DND-41 (cell line): ENCODE data around the gene APOA5.

Experiments
- ATAC-seq: fragments of 200-7000 bp; cut with Tn5 transposase; 3 replicates; pipeline ENCODE4 v1.9.1; 2021; ENCODE audit warnings: low read depth; ENCODE audit not compliant: insufficient read depth
- DNase-seq: peaks from one replicate; pipeline ENCODE4 v3.0.0-alpha.2; 2020
- H2AFZ ChIP-seq: 2 replicates; pipeline ENCODE4 v1.6.0; 2012; ENCODE audit warnings: low read depth, low read length
- H3K27ac ChIP-seq: 2 replicates; pipeline ENCODE4 v1.5.1; 2012; ENCODE audit warnings: low read length, inconsistent platforms
- H3K27me3 ChIP-seq: fragments of 200-600 bp; sonication (generic); 2 replicates; pipeline ENCODE4 v1.6.0; 2012; ENCODE audit warnings: low read length, mild to moderate bottlenecking, inconsistent platforms; ENCODE audit not compliant: insufficient read depth, poor library complexity
- H3K36me3 ChIP-seq: 2 replicates; pipeline ENCODE4 v1.5.1; 2012; ENCODE audit warnings: low read length, inconsistent platforms; ENCODE audit not compliant: insufficient read depth
- H3K4me1 ChIP-seq: 2 replicates; pipeline ENCODE4 v1.5.1; 2012; ENCODE audit warnings: mild to moderate bottlenecking, low read length; ENCODE audit not compliant: insufficient read depth
- H3K4me2 ChIP-seq: 2 replicates; pipeline ENCODE4 v1.6.0; 2012; ENCODE audit warnings: mild to moderate bottlenecking, moderate library complexity, low read length, inconsistent platforms; ENCODE audit not compliant: insufficient read depth
- H3K4me3 ChIP-seq, 2 experiments: fragments of 200-600 bp in 1 of 2; shearing (Covaris generic) in 1 of 2; 2 replicates each; pipeline ENCODE4 v1.5.1; 2012 to 2016; ENCODE audit warnings: inconsistent platforms in 2 of 2, low read length in 2 of 2, mild to moderate bottlenecking in 2 of 2, low read depth in 1 of 2, moderate library complexity in 1 of 2
- H3K79me2 ChIP-seq: 2 replicates; pipeline ENCODE4 v1.6.0; 2012; ENCODE audit warnings: low read length, inconsistent platforms; ENCODE audit not compliant: insufficient read depth
- H3K9ac ChIP-seq: 2 replicates; pipeline ENCODE4 v1.6.0; 2012; ENCODE audit warnings: low read depth, mild to moderate bottlenecking, inconsistent platforms, low read length, moderate library complexity
- H3K9me3 ChIP-seq: 2 replicates; pipeline ENCODE4 v1.5.1; 2012; ENCODE audit warnings: low read length, moderate library complexity, mild to moderate bottlenecking, inconsistent platforms; ENCODE audit not compliant: insufficient read depth, severe bottlenecking
- H4K20me1 ChIP-seq: 2 replicates; pipeline ENCODE4 v1.6.0; 2012; ENCODE audit warnings: low read length; ENCODE audit not compliant: insufficient read depth
- EZH2 ChIP-seq: IDR thresholded peaks from 3 replicates; pipeline ENCODE4 v1.6.1; 2012; ENCODE audit warnings: borderline replicate concordance, low read depth, mild to moderate bottlenecking, moderate library complexity, low read length, inconsistent platforms; ENCODE audit not compliant: severe bottlenecking
- TF ChIP-seq, protein P1 (sequence below): IDR thresholded peaks from 2 replicates; pipeline ENCODE4 v1.5.1; 2012; ENCODE audit warnings: borderline replicate concordance, low read length, moderate library complexity, mild to moderate bottlenecking; ENCODE audit not compliant: poor library complexity, severe bottlenecking; ENCODE audit errors: extremely low read depth

Gene APOA5

DNA sequence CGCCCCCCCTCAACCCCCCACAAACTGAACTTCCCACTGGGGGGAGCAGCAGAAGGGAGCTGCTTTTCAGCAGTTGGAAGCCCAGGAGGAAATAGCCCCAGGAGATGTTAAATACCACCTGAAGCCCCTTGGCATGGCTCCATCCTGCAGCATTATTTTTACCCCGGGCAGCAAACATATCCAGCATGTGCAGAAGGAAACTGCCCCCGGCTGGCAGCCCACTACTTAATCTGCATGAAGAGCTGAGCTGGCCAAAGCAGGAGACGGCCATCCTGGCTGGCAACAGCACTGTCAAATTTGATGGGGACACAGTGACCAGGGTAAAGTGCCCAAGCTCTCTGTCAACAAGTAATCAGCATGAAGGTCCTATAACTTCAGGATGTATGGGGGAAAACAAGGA is 50.9 kb downstream of the APOA5 start:
- no peaks in the 10 kb centered on the region for H3K27me3 ChIP-seq
- no peaks in the 10 kb centered on the region for H3K36me3 ChIP-seq
- ATAC-seq: no peak
- no peak for DNase-seq
- no peaks in the 10 kb centered on the region for H3K9me3 ChIP-seq
- H3K27ac ChIP-seq: no peak overlapping the region
- no peak overlapping the region for H3K4me3 ChIP-seq
- no peaks in the 10 kb centered on the region for H3K79me2 ChIP-seq
- no peak overlapping the region for H2AFZ ChIP-seq
- no peak overlapping the region for H3K9ac ChIP-seq
- no peaks in the 10 kb centered on the region for H3K4me1 ChIP-seq
- H3K4me2 ChIP-seq: no peak overlapping the region
- no peak for TF ChIP-seq EZH2
- TF ChIP-seq, protein P1, sequence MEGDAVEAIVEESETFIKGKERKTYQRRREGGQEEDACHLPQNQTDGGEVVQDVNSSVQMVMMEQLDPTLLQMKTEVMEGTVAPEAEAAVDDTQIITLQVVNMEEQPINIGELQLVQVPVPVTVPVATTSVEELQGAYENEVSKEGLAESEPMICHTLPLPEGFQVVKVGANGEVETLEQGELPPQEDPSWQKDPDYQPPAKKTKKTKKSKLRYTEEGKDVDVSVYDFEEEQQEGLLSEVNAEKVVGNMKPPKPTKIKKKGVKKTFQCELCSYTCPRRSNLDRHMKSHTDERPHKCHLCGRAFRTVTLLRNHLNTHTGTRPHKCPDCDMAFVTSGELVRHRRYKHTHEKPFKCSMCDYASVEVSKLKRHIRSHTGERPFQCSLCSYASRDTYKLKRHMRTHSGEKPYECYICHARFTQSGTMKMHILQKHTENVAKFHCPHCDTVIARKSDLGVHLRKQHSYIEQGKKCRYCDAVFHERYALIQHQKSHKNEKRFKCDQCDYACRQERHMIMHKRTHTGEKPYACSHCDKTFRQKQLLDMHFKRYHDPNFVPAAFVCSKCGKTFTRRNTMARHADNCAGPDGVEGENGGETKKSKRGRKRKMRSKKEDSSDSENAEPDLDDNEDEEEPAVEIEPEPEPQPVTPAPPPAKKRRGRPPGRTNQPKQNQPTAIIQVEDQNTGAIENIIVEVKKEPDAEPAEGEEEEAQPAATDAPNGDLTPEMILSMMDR: no peak
- no peaks in the 10 kb centered on the region for H4K20me1 ChIP-seq
